SK-N-MC (cell line): ENCODE data around the gene MSH3.

Experiments
- EZH2 ChIP-seq: fragments of 200-600 bp; sonication (generic); IDR thresholded peaks from one replicate; pipeline ENCODE4 v1.6.1; 2017; ENCODE audit warnings: antibody characterized with exemption
- FOXP2 ChIP-seq: optimal IDR thresholded peaks from 2 replicates; pipeline ENCODE3; 2011; ENCODE audit warnings: mild to moderate bottlenecking, moderate library complexity; ENCODE audit not compliant: insufficient read depth; ENCODE audit errors: extremely low read length, control extremely low read depth
- POLR2AphosphoS5 ChIP-seq: IDR thresholded peaks from 2 replicates; pipeline ENCODE4 v1.6.1; 2012; ENCODE audit warnings: mild to moderate bottlenecking, low read depth, low read length, borderline replicate concordance

- TF ChIP-seq POLR2AphosphoS5 (no peak), EZH2 (no peak), FOXP2 (no peak)
Measured at GRCh38 chr5:80921026-80921425, 266.6 kb downstream of the MSH3 start.
